Neural crest cell (in vitro differentiated cells): ENCODE results near the gene OR2V2. TPM values are rescaled to one million over a fixed set of nuclear protein-coding genes. Genes with fewer than 3 reads are reported as not detected.
"Not testable (repeated sequence)": the region's sequence is repeated elsewhere in the genome, so short reads cannot be mapped to it uniquely, and the experiment has no call there.

ENCODE experiments used
- DNase-seq: peaks from one replicate; pipeline ENCODE4 v3.0.0; 2021; ENCODE audit warnings: low read depth, mixed read lengths, low spot score
- H3K27ac Mint-ChIP-seq: one replicate; pipeline ENCODE4 v1.8.0; 2021; ENCODE audit warnings: mild to moderate bottlenecking, mixed read lengths; ENCODE audit not compliant: unreplicated experiment
- H3K27me3 Mint-ChIP-seq: 2 replicates; pipeline ENCODE4 v1.8.0; 2021; ENCODE audit warnings: low read depth, mild to moderate bottlenecking, mixed read lengths
- H3K36me3 Mint-ChIP-seq: 2 replicates; pipeline ENCODE4 v1.8.0; 2021; ENCODE audit warnings: low read depth, mild to moderate bottlenecking, mixed read lengths
- H3K4me1 Mint-ChIP-seq: 2 replicates; pipeline ENCODE4 v1.8.0; 2021; ENCODE audit warnings: mixed read lengths
- H3K4me3 Mint-ChIP-seq: one replicate; pipeline ENCODE4 v1.8.0; 2021; ENCODE audit warnings: mild to moderate bottlenecking, mixed read lengths
- H3K9me3 Mint-ChIP-seq: 2 replicates; pipeline ENCODE4 v1.8.0; 2021; ENCODE audit warnings: mixed read lengths
- CTCF ChIP-seq: fragments of 200-600 bp; sonication (generic); conservative IDR thresholded peaks from 2 replicates; pipeline ENCODE4 v1.5.0; 2021; ENCODE audit warnings: antibody characterized with exemption, mild to moderate bottlenecking
- total RNA-seq: library from RNA; stranded (reverse); gene quantifications from 2 replicates; pipeline ENCODE4 v1.2.1, GENCODE V29; 2021

OR2V2 gene
- total RNA-seq, 1 donor from 2014 or later = not detected

- TF ChIP-seq CTCF = no peak
- Mint-ChIP-seq H3K9me3 (no peaks in the 10 kb centered on the region), H3K36me3 (no peaks in the 10 kb centered on the region), H3K27ac (no peak overlapping the region), H3K4me3 (peak overlapping the region; percentile 87), H3K4me1 (peaks cover 38% of the 10 kb centered on the region), H3K27me3 (peaks cover 100% of the 10 kb centered on the region)
- DNase-seq = no peak
Measured at GRCh38 chr5:181168595-181169118, 21.3 kb downstream of the OR2V2 start.

DNA sequence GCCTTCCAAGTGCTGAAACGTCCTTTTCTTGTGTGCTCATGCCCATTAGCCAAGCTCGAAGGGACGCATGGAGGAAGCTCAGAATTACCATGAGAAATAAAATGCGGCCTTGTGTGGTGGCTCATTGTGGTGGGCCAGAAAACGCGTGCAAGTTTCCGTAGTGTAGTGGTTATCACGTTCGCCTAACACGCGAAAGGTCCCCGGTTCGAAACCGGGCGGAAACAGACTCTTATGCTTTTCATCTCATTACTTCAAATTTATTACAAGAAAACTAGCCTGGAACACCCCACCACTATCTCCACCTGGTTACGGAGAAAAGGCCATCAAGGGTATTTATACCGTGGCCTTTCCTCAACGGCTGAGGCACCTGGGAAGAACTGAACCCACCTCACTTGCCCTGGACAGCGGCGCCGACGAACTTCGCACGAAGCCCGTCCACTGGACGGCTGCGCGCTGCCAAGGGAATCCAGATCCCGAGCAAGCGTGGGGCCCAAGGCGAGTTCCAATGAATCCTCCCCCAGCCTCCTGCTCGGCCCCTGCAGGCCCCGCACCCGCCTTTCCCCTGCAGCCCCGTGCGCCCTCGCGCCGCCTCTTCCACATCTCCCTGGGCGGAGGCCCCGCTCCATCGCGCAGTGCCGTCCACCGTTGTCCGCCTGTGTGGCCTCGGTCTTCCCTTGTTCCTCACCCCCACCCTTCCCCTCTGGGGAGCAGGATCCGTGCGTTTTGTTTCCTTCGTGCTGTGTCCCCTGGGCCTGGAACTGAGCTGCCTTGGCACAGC is 22.3 kb downstream of the OR2V2 start:
- not testable (repeated sequence) for H3K9me3 Mint-ChIP-seq, H3K27ac Mint-ChIP-seq, H3K36me3 Mint-ChIP-seq
- Mint-ChIP-seq H3K4me1 (peaks cover 35% of the 10 kb centered on the region), H3K4me3 (peak overlapping the region; percentile 87), H3K27me3 (peaks cover 100% of the 10 kb centered on the region)
- DNase-seq = peak; percentile 88

DNA sequence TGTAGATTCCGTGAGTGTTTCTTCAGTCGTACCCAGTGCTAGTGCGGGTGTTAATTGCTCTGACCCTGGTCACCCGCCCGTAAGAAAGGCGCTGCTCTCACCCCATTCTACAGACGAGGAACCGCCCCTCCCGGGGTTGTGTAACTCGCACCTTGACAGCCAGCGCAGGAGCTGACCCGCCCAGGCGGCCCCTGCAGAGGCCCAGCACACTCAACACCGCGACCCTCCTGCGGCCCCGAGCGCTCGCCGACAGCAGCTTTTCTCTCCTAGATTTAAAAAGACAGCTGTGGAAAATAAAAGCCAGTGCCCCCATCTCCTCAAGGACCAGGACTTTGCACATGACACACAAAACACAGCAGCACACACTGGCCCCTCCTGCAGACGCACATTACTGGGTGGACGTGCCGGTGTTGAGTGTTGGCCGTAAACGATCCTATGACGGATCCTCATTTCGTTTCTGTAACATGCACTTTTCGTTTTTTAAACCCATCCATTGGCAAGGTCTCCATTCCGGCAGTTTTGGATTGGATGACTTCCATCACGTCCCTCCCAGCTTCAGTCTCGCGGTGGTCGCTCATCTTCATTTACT is 22.9 kb downstream of the OR2V2 start:
- peaks cover 35% of the 10 kb centered on the region for H3K4me1 Mint-ChIP-seq
- H3K27ac Mint-ChIP-seq = no peak overlapping the region
- H3K36me3 Mint-ChIP-seq = no peaks in the 10 kb centered on the region
- peak overlapping the region; percentile 87 for H3K4me3 Mint-ChIP-seq
- DNase-seq = no peak
- H3K27me3 Mint-ChIP-seq = peaks cover 100% of the 10 kb centered on the region
- TF ChIP-seq CTCF = no peak
- no peaks in the 10 kb centered on the region for H3K9me3 Mint-ChIP-seq

GRCh38 chr5:181170996-181171395 is 23.6 kb downstream of the OR2V2 start:
- Mint-ChIP-seq H3K36me3 (no peaks in the 10 kb centered on the region), H3K4me3 (peak overlapping the region; percentile 87), H3K9me3 (no peaks in the 10 kb centered on the region), H3K4me1 (peaks cover 35% of the 10 kb centered on the region), H3K27me3 (peaks cover 100% of the 10 kb centered on the region), H3K27ac (no peak overlapping the region)
- no peak for DNase-seq
- TF ChIP-seq CTCF = no peak

GRCh38 chr5:181171782-181172181 is 24.4 kb downstream of the OR2V2 start:
- H3K4me1 Mint-ChIP-seq = peaks cover 35% of the 10 kb centered on the region
- H3K36me3 Mint-ChIP-seq = no peaks in the 10 kb centered on the region
- H3K4me3 Mint-ChIP-seq = peak overlapping the region; percentile 65
- TF ChIP-seq CTCF = no peak
- H3K27ac Mint-ChIP-seq = no peak overlapping the region
- no peak for DNase-seq
- no peaks in the 10 kb centered on the region for H3K9me3 Mint-ChIP-seq
- H3K27me3 Mint-ChIP-seq = peaks cover 100% of the 10 kb centered on the region

DNA sequence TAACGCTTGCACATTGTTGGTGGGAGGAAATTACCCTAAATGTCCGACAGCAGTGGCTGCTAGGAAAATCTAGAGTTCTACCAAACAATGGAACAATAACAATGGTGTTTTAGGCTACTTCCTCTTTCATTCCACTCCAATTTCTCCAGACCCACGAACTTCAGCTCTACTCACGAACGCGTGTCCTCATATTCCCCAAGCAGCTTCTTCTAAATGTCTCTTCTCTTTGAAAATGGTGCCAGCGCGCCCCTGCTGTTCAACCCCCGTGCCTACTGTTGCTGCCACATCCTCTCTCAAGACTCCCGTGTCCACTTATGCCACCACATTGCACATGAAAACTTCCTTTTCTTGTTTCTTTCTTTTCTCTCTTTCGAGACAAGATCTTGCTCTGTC is 25.6 kb downstream of the OR2V2 start:
- TF ChIP-seq CTCF = peak; percentile 38

More for the DNA sequence above, 25.6 kb downstream of the OR2V2 start:
- H3K36me3 Mint-ChIP-seq = no peaks in the 10 kb centered on the region
- H3K4me3 Mint-ChIP-seq = peak overlapping the region; percentile 17
- H3K27ac Mint-ChIP-seq = no peak overlapping the region
- H3K27me3 Mint-ChIP-seq = peaks cover 98% of the 10 kb centered on the region
- no peaks in the 10 kb centered on the region for H3K9me3 Mint-ChIP-seq
- peaks cover 32% of the 10 kb centered on the region for H3K4me1 Mint-ChIP-seq
- no peak for DNase-seq
